ENCODE measurements around the gene HIP1R.

DNA sequence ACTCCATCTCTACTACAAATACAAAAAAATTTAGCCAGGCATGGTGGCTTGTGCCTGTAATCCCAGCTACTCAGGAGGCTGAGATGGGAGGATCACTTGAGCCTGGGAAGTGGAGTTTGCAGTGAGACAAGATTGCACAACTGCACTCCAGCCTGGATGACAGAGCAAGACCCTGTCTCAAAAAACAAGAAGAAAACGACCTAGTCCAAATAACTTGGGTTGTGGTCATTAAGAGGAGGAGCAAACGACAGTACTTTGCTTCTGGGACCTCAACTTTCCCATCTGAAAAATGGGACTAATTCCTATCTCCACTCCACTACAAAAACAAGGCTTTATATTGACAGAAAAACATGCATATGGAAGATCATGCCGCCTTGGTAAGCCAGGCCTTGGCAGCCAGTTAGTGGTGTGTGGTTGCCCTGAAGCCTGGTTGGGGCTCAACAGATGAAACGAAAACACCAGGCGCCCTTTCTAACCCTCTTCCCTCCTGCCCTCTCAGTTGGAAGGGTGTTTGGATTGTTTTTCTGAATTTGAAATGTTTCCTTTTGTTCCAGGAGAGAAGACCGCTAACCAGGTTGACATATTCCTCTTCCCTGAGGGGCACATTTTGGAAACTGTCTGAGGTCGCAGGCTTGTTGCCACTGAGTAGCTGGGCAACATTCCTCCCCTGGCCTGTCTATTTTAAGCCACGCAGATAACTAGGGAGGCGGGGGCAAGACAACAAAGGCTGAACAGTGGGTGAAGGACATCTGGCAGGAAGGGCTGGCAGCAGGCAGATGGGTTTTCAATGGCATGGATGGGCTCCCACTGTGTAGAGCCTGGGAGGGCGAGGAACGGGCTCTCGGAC lies 74.4 kb downstream of the HIP1R start:
- TF ChIP-seq EZH2 (IDR thresholded peaks at IDR 0.05; ENCODE audit: insufficient read depth, poor library complexity, severe bottlenecking) = no peak
- no peak for TF ChIP-seq EZH2phosphoT487 (IDR thresholded peaks at IDR 0.05; ENCODE audit: insufficient read depth, low read depth)

All from GM23248 (cell line).